GM21423 (cell line): ENCODE results near the gene CCT5.
"Not testable (repeated sequence)": the region's sequence is repeated elsewhere in the genome, so short reads cannot be mapped to it uniquely, and the experiment has no call there.

Experiments used
- ATAC-seq: cut with Tn5 transposase; IDR thresholded peaks from one replicate; pipeline ENCODE4 v1.9.1; 2021; ENCODE audit warnings: mild to moderate bottlenecking, moderate library complexity; ENCODE audit not compliant: unreplicated experiment

The CCT5 gene

GRCh38 chr5:10297646-10298204 is 47.6 kb downstream of the CCT5 start:
- ATAC-seq = no peak

- ATAC-seq = no peak
These were observed 50.2 kb downstream of the CCT5 start for GRCh38 chr5:10300246-10300645.

GRCh38 chr5:10301266-10301665 is 51.2 kb downstream of the CCT5 start:
- ATAC-seq = no peak

- no peak for ATAC-seq
These were observed 51.9 kb downstream of the CCT5 start for GRCh38 chr5:10301842-10302610.

GRCh38 chr5:10303201-10303600 is 53.1 kb downstream of the CCT5 start:
- no peak for ATAC-seq

- no peak for ATAC-seq
These were observed 53.7 kb downstream of the CCT5 start for GRCh38 chr5:10303699-10304170.

GRCh38 chr5:10304932-10305331 is 54.9 kb downstream of the CCT5 start:
- ATAC-seq = no peak

GRCh38 chr5:10306114-10306513 is 56.0 kb downstream of the CCT5 start:
- no peak for ATAC-seq

GRCh38 chr5:10306806-10307205 is 56.7 kb downstream of the CCT5 start:
- no peak for ATAC-seq

GRCh38 chr5:10307206-10308148 is 57.4 kb downstream of the CCT5 start, which contains the start of gene CMBL:
Gene CMBL, minus strand, starts transcription at chr5:10307902. Its CDS starts 17,140 bp downstream, at chr5:10290762.
- peak; percentile 67 for ATAC-seq

GRCh38 chr5:10308844-10309243 is 58.8 kb downstream of the CCT5 start:
- no peak for ATAC-seq

GRCh38 chr5:10310066-10310779 is 60.1 kb downstream of the CCT5 start:
- ATAC-seq = no peak

- not testable (repeated sequence) for ATAC-seq
These were observed 60.9 kb downstream of the CCT5 start for GRCh38 chr5:10310835-10311570.

- no peak for ATAC-seq
These were observed 61.7 kb downstream of the CCT5 start for GRCh38 chr5:10311595-10312425.

GRCh38 chr5:10315201-10315600 is 65.1 kb downstream of the CCT5 start:
- no peak for ATAC-seq
